Esophagus muscularis mucosa (tissue), 4 donors: ENCODE data around the gene TGIF2.

Source experiments
- CTCF ChIP-seq, 3 experiments: fragments of 200-600 bp in 2 of 3; fragments of 450-650 bp in 1 of 3; sonication (generic) in 2 of 3; IDR thresholded peaks; one replicate each; pipeline ENCODE4 v1.5.1; 2017 to 2019; ENCODE audit warnings: antibody characterized with exemption in 3 of 3, mild to moderate bottlenecking in 2 of 3, moderate library complexity in 1 of 3
- EP300 ChIP-seq: sonication (generic); formaldehyde crosslinking; IDR thresholded peaks from one replicate; pipeline ENCODE4 v1.6.1; 2017; ENCODE audit warnings: antibody characterized with exemption
- POLR2A ChIP-seq: fragments of 450-650 bp; IDR thresholded peaks from one replicate; pipeline ENCODE4 v1.6.1; 2017; ENCODE audit warnings: antibody characterized with exemption, moderate library complexity, mild to moderate bottlenecking, low read depth

- TF ChIP-seq CTCF (IDR thresholded peaks at IDR 0.05), result no peak
- no peak for TF ChIP-seq POLR2A
- no peak for TF ChIP-seq EP300
Observed at GRCh38 chr20:36591281-36591680, 17.9 kb downstream of the TGIF2 start.
